HG03469 (cell line): ENCODE measurements around the gene COL28A1.
"Not testable (repeated sequence)": the region's sequence is repeated elsewhere in the genome, so short reads cannot be mapped to it uniquely, and the experiment has no call there.

Experiments
- ATAC-seq: cut with Tn5 transposase; IDR thresholded peaks from one replicate; pipeline ENCODE4 v1.9.1; 2021; ENCODE audit warnings: mild to moderate bottlenecking, moderate library complexity, moderate number of reproducible peaks; ENCODE audit not compliant: unreplicated experiment

The COL28A1 gene

GRCh38 chr7:7562736-7563135, 27.1 kb upstream of the COL28A1 start:
- ATAC-seq: no peak

- not testable (repeated sequence) for ATAC-seq
Measured at GRCh38 chr7:7561591-7561990, 25.9 kb upstream of the COL28A1 start.

- no peak for ATAC-seq
Measured at GRCh38 chr7:7557252-7557651, 21.6 kb upstream of the COL28A1 start.

- no peak for ATAC-seq
Measured at GRCh38 chr7:7556852-7557251, 21.2 kb upstream of the COL28A1 start.

- no peak for ATAC-seq
Measured at GRCh38 chr7:7554649-7555575, 19.2 kb upstream of the COL28A1 start.

- no peak for ATAC-seq
Measured at GRCh38 chr7:7554021-7554432, 18.4 kb upstream of the COL28A1 start.

- ATAC-seq: no peak
Measured at GRCh38 chr7:7553386-7553785, 17.7 kb upstream of the COL28A1 start.

GRCh38 chr7:7552199-7552598, 16.5 kb upstream of the COL28A1 start:
- no peak for ATAC-seq

- ATAC-seq: no peak
Measured at GRCh38 chr7:7550663-7551062, 15.0 kb upstream of the COL28A1 start.

- ATAC-seq: no peak
Measured at GRCh38 chr7:7548407-7548806, 12.7 kb upstream of the COL28A1 start.

- ATAC-seq: no peak
Measured at GRCh38 chr7:7542251-7542835, 6.7 kb upstream of the COL28A1 start.

- no peak for ATAC-seq
Measured at GRCh38 chr7:7539711-7540110, 4.0 kb upstream of the COL28A1 start.

- ATAC-seq: no peak
Measured at GRCh38 chr7:7539152-7539551, 3.5 kb upstream of the COL28A1 start.

GRCh38 chr7:7537711-7538110, 2.0 kb upstream of the COL28A1 start:
- ATAC-seq: no peak

GRCh38 chr7:7536396-7537019, 835 bp upstream of the COL28A1 start:
- ATAC-seq: no peak

- no peak for ATAC-seq
Measured at GRCh38 chr7:7533831-7534430, 1.7 kb downstream of the COL28A1 start.

- ATAC-seq: no peak
Measured at GRCh38 chr7:7529328-7529727, 6.3 kb downstream of the COL28A1 start.

- no peak for ATAC-seq
Measured at GRCh38 chr7:7527047-7527446, 8.6 kb downstream of the COL28A1 start.

- no peak for ATAC-seq
Measured at GRCh38 chr7:7526006-7526405, 9.7 kb downstream of the COL28A1 start.

- ATAC-seq: no peak
Measured at GRCh38 chr7:7524121-7524520, 11.6 kb downstream of the COL28A1 start.

GRCh38 chr7:7522421-7522820, 13.3 kb downstream of the COL28A1 start:
- no peak for ATAC-seq
